Mammary epithelial cell (primary cell): Measurements from ENCODE around the gene CYREN.

Experiments used
- EZH2 ChIP-seq: IDR thresholded peaks from 2 replicates; pipeline ENCODE4 v1.6.1; 2012; ENCODE audit warnings: low read length, inconsistent platforms, borderline replicate concordance
- TF ChIP-seq, protein P1 (sequence below), 2 donors: IDR thresholded peaks in 1 of 2; conservative IDR thresholded peaks in 1 of 2; 2 replicates each; pipeline ENCODE4 v1.5.1; 2011 to 2012; ENCODE audit warnings: inconsistent platforms in 2 of 2, low read length in 2 of 2, mild to moderate bottlenecking in 2 of 2, control low read depth in 1 of 2, low read depth in 1 of 2; ENCODE audit not compliant: insufficient read depth in 1 of 2; ENCODE audit errors: extremely low read depth in 1 of 2

DNA sequence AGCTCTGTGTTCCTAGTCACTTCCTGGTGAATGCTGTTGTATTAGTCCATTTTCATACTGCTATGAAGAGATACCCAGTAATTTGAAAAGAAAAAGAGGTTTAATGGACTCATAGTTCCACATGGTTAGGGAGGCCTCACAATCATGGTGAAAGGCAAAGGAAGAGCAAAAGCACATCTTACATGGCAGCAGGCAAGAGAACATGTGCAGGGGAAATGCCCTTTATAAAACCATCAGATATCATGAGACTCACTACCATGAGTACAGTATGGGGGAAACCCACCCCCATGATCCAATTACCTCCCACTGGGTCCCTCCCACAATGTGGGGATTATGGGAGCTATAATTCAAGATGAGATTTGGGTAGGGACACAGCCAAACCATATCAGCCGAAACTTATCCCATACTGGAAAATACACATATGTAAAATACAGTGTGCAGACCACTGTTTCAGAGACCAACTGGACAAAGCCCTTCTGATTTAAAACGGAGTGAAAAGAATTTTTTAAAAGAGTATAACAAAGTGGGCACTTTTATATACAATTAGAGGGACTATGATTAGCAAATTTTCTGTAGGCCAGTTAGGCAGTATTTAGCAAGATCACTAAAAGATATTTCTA lies 8.0 kb downstream of the CYREN start:
- TF ChIP-seq, protein P1, sequence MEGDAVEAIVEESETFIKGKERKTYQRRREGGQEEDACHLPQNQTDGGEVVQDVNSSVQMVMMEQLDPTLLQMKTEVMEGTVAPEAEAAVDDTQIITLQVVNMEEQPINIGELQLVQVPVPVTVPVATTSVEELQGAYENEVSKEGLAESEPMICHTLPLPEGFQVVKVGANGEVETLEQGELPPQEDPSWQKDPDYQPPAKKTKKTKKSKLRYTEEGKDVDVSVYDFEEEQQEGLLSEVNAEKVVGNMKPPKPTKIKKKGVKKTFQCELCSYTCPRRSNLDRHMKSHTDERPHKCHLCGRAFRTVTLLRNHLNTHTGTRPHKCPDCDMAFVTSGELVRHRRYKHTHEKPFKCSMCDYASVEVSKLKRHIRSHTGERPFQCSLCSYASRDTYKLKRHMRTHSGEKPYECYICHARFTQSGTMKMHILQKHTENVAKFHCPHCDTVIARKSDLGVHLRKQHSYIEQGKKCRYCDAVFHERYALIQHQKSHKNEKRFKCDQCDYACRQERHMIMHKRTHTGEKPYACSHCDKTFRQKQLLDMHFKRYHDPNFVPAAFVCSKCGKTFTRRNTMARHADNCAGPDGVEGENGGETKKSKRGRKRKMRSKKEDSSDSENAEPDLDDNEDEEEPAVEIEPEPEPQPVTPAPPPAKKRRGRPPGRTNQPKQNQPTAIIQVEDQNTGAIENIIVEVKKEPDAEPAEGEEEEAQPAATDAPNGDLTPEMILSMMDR (conservative IDR thresholded peaks at IDR 0.05 in 1 of 2, IDR thresholded peaks at IDR 0.05 in 1 of 2; ENCODE audit: extremely low read depth in 1 of 2, insufficient read depth in 1 of 2, low read depth in 1 of 2, low read length in 2 of 2): no peak
- no peak for TF ChIP-seq EZH2
